Endothelial cell of umbilical vein (primary cell): ENCODE results near the gene CLEC18A.
"Not testable (repeated sequence)": the region's sequence is repeated elsewhere in the genome, so short reads cannot be mapped to it uniquely, and the experiment has no call there.

ENCODE experiments used
- CTCF ChIP-seq, 2 donors: IDR thresholded peaks; 1 replicate in 1 of 2; 2 replicates in 1 of 2; pipeline ENCODE4 v1.5.1; 2011; ENCODE audit warnings: low read length in 2 of 2, mild to moderate bottlenecking in 2 of 2, moderate library complexity in 2 of 2, control low read depth in 1 of 2, inconsistent platforms in 1 of 2, low read depth in 1 of 2; ENCODE audit not compliant: insufficient read depth in 1 of 2; ENCODE audit errors: extremely low read depth in 1 of 2
- EZH2 ChIP-seq: IDR thresholded peaks from 2 replicates; pipeline ENCODE4 v1.6.1; 2012; ENCODE audit warnings: borderline replicate concordance, low read depth, mild to moderate bottlenecking, moderate library complexity, low read length, inconsistent platforms; ENCODE audit not compliant: severe bottlenecking
- GATA2 ChIP-seq: IDR thresholded peaks from 2 replicates; pipeline ENCODE4 v1.7.0; 2011; ENCODE audit warnings: low read depth, mild to moderate bottlenecking, moderate library complexity, mixed read lengths, low read length; ENCODE audit not compliant: insufficient read length, insufficient read depth
- JUN ChIP-seq: IDR thresholded peaks from 2 replicates; pipeline ENCODE4 v1.6.1; 2011; ENCODE audit warnings: borderline replicate concordance, low read depth; ENCODE audit not compliant: insufficient read length, insufficient read depth
- MAX ChIP-seq: IDR thresholded peaks from 2 replicates; pipeline ENCODE4 v1.6.1; 2011; ENCODE audit not compliant: insufficient read depth, insufficient read length
- POLR2A ChIP-seq: IDR thresholded peaks from 2 replicates; pipeline ENCODE4 v1.6.1; 2012; ENCODE audit warnings: low read depth, mild to moderate bottlenecking, control low read depth, low read length
- POLR2AphosphoS5 ChIP-seq: IDR thresholded peaks from 2 replicates; pipeline ENCODE4 v1.6.1; 2012; ENCODE audit warnings: low read depth, mild to moderate bottlenecking, control low read depth, low read length, moderate library complexity; ENCODE audit not compliant: insufficient read depth

GRCh38 chr16:70008604-70009003 lies 57.5 kb downstream of the CLEC18A start:
- TF ChIP-seq CTCF (IDR thresholded peaks at IDR 0.05; ENCODE audit: extremely low read depth in 1 of 2, insufficient read depth in 1 of 2, low read depth in 1 of 2, low read length in 2 of 2); EZH2; POLR2A; GATA2; MAX; POLR2AphosphoS5: not testable (repeated sequence)
- peak; percentile 4 for TF ChIP-seq JUN
